ENCODE measurements around the gene PNKP.
"Not testable (repeated sequence)": the region's sequence is repeated elsewhere in the genome, so short reads cannot be mapped to it uniquely, and the experiment has no call there.

Gene PNKP

DNA sequence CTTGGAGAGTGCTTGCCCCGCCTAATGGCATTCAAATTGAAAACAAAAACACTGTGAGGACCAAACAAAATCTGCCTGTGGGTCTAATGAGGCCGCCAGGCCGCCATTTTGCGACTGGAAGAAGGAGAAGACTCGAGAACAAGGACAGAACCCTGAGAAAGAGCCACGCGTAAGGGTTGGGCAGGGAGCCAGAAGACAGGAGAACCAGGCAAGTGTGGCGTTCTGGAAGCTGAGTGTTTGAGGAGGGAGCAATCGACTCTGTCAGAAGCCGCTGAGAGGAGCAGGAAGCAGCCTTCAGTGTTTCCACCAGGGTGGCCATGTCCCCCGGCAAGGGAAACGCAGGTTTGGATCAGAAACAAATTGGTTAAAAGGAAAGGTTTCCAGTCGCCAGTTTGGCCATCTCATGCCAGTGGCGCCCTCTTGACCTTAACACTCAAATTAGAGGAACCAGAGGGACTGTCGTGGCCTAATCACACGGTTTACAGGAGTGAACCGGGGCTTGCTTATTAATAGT is 26.6 kb downstream of the PNKP start:
- no peak for DNase-seq

DNA sequence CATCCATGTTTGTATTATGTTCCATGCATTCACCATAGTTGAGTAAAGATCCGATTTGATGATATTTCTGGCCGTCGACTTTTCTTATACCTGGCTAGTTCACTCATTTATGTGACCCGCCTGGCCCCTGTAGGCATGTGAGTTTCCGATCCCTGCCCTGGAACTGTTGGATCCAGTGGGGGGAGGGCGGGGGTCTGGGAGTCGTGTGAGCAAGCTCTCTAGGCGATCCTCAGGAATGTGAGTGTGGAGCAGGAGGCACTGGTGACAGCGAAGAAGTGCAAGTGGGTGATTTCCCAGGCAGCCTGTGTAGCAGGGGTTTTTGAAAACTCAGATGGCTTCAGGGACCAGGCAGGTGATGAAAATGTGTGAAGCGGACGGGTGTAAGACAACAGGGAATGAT is 27.1 kb downstream of the PNKP start:
- DNase-seq, result no peak

DNA sequence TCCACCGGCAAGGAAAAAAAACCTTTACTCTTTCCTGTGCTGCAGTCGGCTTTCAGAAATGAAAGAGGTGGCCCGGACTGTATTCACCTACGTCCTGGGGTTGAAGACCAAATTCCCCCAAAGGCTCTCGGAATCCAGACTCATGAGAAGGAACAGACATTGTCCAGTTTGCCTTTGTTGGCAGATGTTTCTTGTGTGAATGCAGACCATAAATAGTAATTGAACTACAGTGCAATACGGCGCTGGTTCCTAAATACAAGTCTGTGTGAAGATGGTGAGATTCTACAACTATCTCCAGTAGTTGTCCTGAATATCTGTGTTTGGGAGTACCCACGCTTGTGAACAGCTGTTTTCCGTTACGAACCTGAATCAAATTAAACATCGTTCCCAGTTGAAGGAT is 27.7 kb downstream of the PNKP start:
- no peak for DNase-seq

DNA sequence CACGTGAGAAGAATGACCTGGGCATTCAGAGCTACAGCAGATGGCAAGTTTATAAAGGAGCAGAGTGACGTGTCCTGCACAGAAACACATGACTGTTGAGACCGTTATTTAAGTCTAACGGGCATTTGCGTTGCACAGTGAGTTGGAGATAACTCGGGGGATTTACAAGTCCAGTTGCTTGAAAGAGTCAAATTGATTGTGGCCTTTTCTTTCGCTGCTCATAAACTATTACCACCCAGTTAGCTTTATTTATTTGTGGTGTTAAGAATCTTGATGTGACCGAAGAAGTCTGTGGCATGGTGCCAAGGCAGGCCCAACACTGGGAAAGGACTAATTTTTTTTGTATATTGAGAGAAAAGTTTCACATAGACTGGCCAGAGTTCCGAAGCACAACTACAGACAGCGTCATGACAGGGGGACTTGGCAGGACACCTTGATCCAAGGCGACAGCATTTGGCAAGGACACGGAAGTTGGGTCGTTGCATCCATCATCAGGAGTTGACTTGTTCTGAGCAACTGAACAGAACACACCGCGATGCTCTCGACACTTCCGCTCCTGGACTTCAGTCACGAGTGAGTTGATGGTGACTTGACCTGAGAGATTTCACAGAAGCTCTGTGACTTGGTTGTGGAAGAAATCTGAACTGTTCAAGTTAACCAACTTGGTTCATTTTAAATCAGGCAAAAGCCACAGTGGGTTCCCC is 28.3 kb downstream of the PNKP start:
- DNase-seq, result no peak

DNA sequence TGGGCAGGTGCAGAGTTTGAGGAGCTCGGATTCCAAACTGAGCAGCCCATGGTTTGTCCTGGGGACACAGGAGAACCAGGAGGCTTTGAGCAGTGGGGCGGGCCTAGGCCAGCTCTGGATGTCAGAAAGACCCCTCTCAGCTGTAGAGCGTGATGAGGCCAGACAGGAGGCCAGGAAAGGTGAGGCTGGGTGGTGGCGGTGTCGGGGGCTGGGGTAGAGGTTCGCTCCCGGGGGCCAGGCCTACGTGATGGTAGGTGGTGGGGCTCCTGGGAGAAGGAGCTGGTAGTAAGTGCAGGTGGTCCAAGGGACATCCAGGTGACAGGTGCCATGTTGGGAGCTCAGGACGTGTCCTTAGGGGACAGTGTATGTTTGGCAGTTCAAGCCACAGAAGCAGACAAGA is 30.0 kb downstream of the PNKP start:
- DNase-seq, result no peak

DNA sequence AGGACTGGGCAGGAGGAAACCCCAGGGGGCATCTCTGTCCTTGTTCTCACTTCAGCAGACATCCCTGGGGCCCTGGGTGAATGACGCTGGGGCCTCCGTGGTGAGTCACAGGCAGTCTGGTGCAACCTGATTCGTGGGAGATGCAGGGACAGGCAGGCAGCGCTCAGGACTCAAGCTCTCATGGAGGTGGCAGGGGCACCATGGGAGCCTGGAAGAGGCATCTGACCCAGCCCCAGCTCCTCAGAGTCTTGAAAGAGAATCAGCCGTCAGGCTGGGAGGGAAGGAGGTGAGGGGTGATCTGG is 30.4 kb downstream of the PNKP start:
- no peak for DNase-seq

DNA sequence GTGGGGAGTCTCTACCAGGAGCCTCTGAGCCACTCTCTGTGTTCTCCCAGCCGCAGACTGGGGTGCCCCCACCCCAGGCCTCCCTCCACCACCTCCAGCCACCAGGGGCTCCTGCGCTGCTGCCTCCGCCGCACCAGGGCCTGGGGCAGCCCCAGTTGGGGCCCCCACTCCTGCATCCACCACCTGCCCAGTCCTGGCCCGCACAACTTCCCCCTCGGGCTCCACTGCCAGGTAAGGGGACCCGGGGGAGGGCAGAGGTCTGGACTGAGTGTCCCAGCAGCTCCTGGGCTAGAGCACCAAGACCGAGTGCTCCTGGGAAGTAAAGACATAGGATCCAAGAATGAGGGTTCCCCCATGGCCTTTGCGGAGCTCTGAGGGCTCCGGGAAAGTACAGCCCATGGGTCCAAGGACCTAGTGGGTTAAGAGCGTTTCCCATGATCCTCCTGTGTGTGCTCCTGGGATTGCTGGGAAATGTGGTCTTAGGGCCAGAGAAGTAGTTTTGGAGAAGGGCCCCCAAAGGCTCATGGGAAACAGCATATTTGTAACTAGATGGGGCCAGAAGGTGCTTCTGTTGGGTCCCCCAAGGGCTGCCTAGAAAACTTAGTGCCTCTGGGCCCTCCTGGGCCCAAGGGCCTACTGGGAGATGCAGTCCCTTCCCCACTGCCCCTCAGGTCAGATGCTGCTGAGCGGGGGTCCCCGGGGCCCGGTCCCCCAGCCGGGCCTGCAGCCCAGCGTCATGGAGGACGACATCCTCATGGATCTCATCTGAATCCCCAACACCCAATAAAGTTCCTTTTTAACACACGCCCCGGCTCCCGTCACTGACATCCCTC is 31.0 kb downstream of the PNKP start:
- no peak for DNase-seq

DNA sequence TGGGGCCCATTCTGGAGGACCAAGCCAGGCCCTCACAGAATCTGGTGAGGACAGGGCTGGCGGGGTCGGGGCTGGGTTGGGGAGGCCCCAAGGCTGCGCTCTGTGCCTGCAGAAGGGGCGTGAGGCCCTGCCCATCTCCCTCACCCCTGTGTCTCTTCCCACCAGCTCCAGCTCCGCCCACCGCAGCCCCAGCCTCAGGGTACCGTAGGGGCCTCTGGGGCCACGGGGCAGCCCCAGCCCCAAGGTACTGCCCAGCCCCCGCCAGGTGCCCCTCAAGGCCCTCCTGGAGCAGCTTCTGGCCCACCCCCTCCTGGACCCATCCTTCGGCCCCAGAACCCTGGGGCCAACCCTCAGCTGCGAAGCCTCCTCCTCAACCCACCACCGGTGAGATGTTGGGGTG is 31.8 kb downstream of the PNKP start:
- DNase-seq, result no peak

DNA sequence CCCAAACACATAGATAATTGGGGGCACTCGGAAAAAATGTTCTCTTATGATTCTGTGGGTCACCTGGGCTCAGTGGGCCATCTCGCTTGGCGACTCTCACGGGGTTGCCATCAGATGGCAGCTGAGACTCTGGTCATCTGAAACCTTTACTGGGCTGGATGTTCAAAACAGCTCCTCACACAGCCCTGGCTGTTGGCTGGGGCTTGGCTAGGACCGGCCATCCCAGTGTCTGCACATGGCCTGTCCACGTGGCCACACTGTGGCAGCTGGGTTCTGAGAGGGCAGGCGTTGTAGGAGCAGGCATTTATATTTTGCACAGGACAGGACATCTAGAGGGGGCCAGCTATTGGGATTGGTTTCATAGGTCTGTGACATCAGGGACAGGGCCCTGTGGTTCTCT is 33.8 kb downstream of the PNKP start:
- DNase-seq, result no peak

DNA sequence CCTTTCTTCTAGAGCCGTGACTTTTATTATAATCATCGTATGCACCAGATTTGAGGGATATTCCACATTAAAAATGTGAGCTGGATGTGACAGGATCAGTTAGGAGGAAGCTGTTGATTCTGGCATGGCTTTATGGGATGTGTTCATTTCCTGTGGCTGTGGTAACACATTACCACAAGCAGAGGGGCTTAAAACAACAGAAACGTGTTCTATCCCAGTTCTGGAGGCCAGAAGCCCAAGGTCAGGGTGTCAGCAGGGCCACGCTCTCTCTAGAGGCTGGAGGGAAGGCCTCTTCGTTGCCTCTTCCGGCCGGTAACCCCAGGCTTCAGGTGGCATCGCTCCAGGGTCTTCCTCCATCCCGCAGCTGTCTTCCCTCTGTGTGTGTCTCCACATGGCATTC is 34.8 kb downstream of the PNKP start:
- no peak for DNase-seq

DNA sequence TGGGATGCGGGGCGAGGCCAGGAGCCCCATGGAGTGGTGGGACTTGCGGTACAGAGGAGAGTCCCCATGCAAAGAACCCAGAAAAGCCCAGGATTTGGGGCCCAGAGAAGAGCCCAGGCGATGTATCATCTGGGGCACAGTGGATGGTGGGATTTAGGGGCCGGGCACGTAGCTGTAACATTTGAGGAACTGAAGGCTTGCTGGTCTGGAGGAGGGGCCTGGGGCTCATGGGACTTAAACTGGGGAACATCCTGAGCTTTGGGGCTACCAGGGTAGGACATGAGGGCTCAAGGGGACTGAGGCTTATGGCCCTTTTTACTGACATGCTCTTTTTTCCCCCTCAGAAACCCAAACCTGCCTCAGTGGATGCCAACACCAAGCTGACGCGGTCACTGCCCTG is 35.8 kb downstream of the PNKP start:
- DNase-seq, result no peak

DNA sequence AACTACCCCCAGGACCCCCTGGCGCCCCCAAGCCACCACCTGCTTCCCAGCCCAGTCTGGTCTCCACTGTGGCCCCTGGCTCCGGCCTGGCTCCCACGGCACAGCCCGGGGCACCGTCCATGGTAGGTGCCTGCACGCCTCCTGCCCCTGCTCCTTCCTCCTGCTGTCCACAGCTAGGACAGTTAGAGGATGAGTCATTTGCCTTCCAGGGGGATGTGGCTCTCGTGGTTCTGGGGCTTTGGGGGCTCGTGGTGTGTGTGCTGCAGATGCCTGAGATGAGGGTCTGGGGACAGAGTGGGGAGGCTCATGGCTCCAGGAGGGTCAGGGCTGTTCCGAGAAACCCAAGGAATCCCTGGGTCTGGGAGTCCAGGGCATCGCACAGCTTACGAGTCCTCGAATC is 36.6 kb downstream of the PNKP start:
- DNase-seq, result no peak

DNA sequence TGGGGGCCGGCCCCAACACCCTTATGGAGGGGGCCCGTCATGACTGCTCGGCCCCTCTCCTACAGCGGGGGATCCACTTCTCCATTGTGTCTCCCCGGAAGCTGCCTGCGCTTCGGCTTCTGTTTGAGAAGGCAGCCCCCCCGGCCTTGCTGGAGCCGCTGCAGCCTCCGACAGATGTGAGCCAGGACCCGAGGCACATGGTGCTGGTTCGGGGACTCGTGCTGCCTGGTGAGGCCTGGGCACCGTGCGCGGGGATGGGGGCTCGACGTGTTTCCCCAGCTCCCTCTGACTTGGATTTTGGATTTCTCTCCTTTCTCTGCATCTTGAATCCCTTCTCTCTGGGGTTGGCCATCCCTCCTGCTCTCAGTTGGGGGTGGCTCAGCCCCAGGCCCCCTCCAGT is 37.7 kb downstream of the PNKP start:
- no peak for DNase-seq

DNA sequence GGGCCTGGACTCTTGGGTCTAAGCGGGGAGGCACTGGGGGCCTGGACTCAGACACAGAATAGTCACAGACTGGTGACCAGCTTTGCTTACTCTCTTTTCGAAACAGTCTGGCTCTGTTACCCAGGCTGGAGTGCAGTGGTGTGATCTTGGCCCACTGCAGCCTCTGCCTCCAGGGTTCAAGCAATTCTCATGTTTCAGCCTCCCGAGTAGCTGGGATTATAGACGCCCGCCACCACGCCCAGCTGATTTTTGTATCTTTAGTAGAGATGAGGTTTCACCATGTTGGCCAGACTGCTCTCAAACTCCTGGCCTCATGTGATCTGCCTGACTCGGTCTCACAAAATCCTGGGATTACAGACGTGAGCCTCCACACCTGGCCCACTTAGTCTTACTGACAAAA is 38.2 kb downstream of the PNKP start:
- no peak for DNase-seq

DNA sequence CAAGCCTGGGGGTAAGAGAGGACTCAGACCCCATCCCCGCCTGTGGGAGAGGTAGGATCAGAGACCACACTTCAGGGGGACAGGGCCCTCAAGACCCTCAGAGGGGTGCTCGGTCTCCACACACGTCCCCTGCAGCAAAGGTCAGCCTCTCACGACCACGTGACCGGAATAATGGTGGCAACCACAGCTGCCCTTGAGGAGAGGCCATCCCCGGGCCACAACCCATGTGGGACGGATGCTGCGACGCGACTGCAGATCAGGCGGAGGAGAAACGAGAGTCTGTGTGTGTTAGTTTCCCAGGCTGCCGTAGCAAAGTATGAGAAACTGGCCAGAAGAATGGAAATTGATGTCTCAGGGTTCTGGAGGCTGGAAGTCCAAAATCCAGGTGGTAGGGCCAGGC is 40.3 kb downstream of the PNKP start:
- no peak for DNase-seq

DNA sequence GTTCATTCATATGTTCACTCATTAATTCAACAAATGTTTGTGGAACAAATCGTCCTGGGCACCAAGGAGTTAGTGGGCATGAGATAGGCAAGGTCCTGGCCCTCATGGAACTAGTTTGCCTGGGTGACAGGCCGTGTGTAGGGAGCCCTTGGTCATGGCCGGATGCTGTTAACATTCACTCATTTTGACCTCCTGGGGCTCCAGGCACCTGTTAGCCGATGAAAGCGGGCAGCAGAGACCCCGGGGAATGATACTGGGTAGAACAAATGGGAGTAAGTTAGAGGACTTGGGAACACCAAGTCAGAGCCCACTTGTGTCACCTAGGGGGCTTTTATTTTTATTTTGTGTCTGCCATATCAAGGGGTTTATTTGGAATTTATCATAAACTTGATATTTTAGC is 42.7 kb downstream of the PNKP start:
- DNase-seq, result no peak

DNA sequence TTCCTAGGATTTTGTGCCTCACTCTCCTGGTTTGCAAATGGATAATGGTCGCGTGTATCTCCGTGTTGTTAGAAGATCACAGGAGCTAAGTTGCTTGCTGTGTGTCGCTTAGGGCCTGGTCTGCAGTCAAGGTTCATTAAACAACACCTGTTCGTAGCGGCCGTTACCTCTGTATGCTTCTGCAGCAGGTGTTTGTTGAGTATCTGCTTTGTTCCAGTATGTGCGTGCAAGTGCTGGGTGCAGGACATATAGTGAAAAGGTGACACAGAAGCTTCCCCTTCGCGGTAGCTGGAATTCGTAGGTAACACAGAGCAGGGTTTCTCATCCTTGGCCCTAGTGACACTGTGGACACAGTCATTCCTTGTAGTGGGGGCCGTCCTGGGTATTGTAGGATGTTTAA is 43.9 kb downstream of the PNKP start:
- no peak for DNase-seq

DNA sequence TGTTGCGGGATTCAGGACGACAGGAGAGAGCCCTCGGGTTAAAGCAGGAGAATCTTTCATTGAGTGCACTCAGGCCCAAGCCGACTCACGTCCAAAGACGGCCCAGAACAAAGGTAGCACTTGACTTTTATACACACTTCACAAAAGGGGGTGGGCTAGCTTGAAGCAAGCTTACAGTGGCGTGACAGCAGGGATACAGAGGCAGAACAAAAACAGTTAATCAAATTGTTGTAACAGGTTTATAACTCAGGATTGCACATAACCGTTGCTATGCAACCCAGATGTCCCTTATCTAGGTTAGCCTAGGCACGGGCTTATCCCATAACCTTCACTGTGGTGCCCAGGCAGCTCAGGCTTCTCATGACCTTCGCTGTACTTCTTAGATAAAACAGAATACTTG is 47.3 kb downstream of the PNKP start:
- no peak for DNase-seq

DNA sequence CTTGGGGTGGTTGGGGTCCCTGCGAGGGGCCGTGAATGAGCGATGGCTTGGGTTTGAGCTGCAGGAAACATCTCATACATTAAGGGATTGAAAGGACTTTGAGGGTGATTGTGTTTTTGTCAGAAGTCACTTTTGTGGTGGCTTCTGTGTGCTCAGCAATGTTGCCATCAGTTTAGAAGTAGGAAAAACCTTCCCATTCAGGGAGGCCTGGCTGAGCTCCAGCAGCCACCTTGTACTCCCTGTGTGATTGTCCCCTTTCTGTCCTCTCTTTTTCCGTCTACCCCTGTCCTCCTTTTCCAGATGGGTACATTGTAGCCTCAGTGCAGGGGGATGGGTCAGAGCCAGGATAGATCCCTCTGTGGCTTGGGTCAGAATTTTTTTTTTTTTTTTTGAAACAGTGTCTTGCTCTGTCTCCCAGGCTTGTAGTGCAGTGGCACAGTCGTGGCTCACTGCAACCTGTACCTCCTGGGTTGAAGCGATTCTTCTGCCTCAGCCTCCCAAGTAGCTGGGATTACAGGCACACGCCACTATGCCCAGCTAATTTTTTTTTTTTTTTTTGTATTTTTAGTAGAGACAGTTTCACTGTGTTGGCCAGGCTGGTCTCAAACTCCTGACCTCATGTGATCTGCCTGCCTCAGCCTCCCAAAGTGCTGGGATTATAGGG is 47.8 kb downstream of the PNKP start:
- not testable (repeated sequence) for DNase-seq

DNA sequence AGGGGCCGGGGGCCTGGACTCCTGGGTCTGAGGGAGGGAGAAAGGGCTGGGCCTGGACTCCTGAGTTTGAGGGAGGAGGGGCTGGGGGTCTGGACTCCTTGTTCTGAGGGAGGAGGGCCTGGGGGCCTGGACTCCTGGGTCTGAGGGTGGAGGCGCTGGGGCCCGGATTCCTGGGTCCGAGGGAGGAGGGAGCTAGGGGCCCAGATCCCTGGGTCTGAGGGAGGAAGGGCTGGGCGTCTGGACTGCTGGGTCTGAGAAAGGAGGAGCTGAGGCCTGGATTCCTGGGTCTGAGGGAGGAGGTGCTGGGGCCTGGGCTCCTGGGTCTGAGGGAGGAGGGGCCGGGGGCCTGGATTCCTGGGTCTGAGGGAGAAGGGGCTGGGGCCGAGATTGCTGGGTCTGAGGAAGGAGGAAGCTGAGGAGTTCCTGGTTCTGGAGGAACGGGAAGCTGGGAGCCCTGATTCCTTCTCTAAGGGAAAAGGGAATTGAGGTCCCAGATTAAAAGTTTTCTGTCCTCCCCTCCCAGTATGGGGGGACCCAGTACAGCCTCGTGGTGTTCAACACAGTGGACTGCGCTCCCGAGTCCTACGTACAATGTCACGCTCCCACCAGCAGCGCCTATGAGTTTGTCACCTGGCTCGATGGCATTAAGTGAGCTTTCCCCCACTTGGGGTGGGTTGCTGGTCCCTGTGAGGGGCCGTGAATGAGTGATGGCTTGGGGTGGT is 48.6 kb downstream of the PNKP start:
- DNase-seq, result no peak

DNA sequence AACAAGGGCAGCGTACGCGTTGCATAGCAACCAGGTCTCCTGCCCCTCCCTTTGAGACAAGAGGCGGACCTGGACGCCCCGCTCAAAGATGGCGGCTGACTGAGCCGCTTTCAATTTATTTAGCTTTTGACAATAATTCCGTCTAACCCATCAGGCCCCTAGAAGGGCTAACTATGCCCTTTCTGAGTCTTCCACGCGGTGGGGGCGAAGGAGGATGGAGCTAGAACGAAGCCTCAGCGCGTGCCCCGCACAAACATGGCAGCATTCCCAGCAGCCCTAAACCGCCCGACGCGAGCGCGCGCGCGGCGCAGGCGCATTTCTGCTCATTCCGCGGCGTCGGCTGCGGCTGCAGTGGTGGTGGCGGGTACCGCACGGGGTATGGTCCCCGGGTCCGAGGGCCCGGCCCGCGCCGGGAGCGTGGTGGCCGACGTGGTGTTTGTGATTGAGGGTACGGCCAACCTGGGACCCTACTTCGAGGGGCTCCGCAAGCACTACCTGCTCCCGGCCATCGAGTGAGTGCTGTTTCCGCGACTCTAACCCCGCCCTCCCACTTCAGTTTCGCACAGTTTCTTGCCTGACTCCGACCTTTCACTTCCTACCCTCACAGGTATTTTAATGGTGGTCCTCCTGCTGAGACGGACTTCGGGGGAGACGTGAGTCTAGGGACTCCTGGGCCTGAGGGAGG is 49.3 kb downstream of the PNKP start, which contains the start of gene MED25:
Gene MED25, plus strand, starts transcription at position 326 of the 685 bp plus-strand sequence. Its CDS starts 53 bp downstream, at position 379.
- DNase-seq, result peak; percentile 65

DNA sequence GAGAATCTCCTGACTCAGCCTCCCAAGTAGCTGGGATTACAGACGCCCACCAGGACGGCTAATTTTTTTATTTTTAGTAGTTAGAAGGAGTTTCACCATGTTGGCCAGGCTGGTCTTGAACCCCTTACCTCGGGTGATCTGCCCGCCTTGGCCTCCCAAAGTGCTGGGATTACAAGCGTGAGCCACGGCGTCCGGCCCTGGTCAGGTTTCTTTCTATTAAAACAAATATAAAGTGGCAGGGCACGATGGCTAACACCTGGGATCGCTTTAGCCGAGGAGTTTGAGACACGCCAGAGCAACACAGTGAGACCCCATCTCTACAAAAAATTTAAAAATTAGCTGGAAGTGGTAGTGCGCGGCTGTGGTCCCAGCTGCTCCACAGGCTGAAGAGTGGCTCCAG is 50.8 kb downstream of the PNKP start:
- no peak for DNase-seq

DNA sequence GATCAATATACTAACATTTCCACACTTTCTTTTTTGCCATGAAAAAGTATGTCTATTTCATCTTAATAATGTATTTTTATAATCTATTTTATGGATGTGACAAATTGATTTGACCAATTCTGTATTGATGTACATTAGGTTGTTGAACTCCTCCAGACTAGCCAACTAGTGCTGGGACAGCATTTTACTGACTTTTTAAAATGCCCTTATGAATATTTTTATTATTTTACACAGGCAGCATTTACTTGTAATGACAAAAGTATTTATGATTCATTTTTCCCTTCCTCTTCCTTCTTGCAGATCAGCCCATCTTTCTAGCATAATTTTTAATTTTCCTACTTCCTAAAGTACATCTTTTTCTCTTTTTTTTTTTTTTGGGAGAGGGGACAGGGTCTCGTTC is 53.4 kb downstream of the PNKP start:
- DNase-seq, result no peak
